Myocyte (in vitro differentiated cells): Measurements from ENCODE around the gene P2RX4. TPM values are rescaled to one million over a fixed set of nuclear protein-coding genes. Genes with fewer than 3 reads are reported as not detected.
"Not testable (repeated sequence)": the region's sequence is repeated elsewhere in the genome, so short reads cannot be mapped to it uniquely, and the experiment has no call there.

Experiments used
- DNase-seq: peaks from one replicate; pipeline ENCODE4 v3.0.0-alpha.2; 2012; ENCODE audit warnings: low read depth
- polyA plus RNA-seq: library from polyadenylated mRNA; unstranded; fragments of >200 nt; gene quantifications from one replicate; pipeline ENCODE4 v1.2.1, GENCODE V29; 2012; ENCODE audit warnings: missing spikeins
- total RNA-seq: library from RNA; depleted of rRNA; stranded (reverse); fragments of >200 nt; gene quantifications from 2 replicates; pipeline ENCODE4 v1.2.3, GENCODE V29; 2014

The P2RX4 gene, protein sequence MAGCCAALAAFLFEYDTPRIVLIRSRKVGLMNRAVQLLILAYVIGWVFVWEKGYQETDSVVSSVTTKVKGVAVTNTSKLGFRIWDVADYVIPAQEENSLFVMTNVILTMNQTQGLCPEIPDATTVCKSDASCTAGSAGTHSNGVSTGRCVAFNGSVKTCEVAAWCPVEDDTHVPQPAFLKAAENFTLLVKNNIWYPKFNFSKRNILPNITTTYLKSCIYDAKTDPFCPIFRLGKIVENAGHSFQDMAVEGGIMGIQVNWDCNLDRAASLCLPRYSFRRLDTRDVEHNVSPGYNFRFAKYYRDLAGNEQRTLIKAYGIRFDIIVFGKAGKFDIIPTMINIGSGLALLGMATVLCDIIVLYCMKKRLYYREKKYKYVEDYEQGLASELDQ
- 6.0 and 6.1 TPM in 2 replicates for total RNA-seq
- polyA plus RNA-seq, result 11.3 TPM

- peak; percentile 73 for DNase-seq
Measured at GRCh38 chr12:121209624-121210572, at the start of gene P2RX4. TSS of gene P2RX4 (plus strand) at chr12:121210129. CDS start at chr12:121210165, 36 bp downstream.

DNA sequence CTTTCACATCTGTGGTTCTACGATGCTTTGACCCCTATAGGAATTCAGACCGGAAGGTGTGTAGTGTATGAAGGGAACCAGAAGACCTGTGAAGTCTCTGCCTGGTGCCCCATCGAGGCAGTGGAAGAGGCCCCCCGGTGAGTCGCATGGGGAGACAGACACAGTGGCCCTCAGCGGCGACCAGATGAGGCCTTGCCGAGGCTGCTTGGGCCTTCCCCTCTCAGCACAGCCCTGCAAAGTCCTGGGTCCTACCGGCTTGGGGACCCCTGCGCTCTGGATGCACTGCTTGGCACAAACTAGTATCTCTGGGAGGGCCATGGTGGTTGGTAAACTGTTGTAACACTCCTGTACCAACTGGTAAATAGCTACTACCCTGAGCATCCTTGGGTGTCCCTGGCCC lies 47.5 kb upstream of the P2RX4 start:
- DNase-seq, result no peak

- no peak for DNase-seq
Measured at GRCh38 chr12:121162985-121163384, 46.9 kb upstream of the P2RX4 start.

DNA sequence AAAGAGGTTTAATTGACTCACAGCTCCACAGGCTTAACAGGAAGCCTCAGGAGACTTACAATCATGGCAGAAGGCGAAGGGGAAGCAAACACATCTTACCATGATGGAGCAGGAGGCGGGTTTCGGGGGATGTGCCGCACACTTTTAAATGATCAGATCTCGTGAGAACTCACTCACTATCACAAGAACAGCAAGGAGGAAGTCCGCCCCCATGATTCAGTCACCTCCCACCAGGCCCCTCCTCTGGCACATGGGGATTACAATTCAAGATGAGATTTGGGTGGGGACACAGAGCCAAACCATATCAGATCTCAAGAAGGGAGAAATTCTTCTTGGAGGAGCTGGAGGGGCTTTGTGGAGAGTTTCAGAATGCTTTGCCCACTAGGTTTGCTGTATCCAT lies 45.1 kb upstream of the P2RX4 start:
- DNase-seq, result not testable (repeated sequence)

DNA sequence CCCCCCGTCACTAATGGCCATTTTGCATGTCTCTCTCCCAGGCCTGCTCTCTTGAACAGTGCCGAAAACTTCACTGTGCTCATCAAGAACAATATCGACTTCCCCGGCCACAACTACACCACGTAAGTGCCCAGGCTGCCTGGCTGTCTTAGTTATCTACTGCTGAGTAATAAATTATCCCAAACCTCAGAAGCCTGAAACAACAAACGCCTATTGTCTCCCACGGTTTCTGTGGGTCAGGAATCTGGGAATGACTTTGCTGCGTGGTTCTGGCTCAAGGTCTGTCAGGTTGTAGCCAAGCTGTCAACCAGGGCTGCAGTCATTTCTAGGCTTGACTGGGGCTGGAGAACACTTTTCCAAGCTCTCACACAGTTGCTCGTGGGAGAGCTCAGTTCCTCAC lies 44.6 kb upstream of the P2RX4 start:
- DNase-seq, result peak; percentile 59

DNA sequence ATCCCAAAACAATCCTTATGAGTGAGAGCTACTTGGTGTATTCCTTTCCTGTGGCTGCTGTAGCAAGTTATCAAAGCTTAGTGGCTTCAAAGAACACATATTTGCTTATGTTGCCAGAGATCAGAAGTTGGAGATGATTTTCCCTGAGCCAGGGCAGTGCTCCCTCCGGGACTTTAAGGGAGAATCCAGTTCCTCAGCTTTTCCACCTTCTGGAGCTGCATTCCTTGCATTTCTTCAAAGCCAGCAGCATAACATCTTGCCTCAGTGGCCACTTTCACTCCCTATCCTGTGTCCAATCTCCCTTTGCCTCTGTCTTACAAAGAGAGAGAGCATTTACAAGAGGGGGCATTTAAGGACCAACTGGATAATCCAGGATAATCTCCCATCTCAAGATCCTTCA lies 43.6 kb upstream of the P2RX4 start:
- DNase-seq, result no peak

- DNase-seq, result no peak
Measured at GRCh38 chr12:121167232-121167820, 42.6 kb upstream of the P2RX4 start.

DNA sequence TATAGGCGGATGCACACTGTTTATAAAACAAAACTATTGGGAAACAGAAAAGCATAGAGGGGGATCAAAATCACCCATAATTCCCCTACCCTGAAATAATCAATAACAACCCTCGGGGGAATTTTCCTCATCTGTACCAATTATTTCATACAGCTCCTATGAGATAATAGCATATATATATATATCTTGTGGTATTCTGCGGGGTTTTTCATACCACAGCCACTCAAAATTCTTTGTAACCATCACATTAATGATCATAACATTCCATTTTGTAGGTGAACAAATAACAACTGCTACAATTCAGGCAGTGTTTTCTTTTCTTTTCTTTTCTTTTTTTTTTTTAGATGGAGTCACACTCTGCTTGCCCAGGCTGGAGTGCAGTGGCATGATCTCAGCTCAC lies 42.0 kb upstream of the P2RX4 start:
- no peak for DNase-seq

DNA sequence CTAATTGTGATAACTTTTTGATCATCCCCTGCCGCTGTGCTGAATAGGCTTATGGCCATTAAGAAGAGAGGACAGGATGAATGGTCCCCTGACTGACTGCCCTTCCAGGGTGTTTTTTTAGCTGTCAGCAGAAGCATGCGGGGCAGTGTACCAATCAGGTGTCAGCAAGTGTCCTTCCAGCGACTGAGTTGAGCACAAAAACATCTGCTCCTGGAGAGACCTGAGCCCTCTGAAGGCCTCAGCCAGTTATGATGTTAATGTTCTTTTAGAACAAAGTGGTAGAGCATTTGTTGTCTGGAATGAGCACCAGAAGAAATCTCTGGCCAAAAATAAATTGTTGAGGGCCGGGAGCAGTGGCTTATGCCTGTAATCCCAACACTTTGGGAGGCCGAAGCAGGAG lies 39.8 kb upstream of the P2RX4 start:
- no peak for DNase-seq

DNA sequence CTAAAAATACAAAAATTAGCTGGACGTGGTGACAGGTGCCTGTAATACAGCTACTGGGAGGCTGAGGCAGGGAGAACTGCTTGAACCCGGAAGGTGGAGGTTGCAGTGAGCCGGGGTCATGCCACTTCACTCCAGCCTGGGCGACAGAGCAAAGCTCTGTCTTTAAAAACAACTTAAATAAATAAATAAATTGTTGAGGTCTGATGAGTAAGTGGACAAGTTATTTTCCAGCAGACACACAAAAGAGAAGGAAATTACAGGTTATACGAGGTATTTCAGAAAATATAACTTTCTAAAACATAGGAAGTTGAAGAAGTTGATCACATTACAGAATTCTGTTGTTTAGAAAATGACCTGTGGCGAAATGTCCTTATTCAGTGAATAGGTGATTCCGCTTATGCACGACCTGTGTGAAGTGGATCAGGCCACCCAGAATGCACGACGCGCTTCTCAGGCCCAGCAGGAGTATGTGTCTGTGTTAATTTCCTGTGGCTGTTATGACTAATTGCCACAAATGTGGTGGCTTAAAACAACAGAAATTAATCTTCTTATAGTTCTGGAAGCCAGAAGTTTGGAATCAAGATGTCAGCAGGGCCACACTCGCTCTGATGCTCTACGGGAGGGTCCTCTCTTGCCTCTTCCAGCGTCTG lies 39.2 kb upstream of the P2RX4 start:
- no peak for DNase-seq

GRCh38 chr12:121172145-121172544 lies 37.8 kb upstream of the P2RX4 start:
- DNase-seq, result no peak

DNA sequence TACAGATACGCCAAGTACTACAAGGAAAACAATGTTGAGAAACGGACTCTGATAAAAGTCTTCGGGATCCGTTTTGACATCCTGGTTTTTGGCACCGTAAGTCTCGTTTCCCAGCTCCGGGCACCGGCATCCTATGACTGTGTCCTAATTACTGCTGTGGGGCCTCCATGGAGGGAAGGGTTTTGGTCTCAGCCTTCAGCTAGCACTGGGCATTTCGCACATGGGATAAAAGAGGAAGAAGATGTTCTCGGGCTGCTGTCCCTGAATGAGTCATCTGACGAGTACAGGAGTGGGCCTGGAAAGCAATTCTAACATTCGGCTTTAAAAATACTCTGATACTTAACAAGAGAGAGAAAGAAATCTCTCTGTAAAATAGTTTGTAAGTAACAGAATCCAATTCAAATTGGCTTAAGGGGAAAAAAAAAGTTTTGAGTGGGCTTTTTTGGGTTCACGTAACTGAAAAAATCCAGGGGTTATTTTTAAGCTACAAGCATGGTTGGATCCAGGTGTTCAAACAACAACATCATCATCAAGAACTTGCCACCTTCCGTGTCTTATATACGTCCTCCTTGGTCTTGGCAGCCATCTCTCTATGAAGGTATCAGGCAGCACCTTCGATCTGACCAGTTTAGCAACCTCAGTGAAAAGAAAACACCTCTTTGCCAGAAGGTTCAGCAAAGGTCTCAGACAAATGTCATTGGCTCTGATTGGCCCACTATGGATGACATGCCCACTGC lies 34.4 kb upstream of the P2RX4 start:
- no peak for DNase-seq

DNA sequence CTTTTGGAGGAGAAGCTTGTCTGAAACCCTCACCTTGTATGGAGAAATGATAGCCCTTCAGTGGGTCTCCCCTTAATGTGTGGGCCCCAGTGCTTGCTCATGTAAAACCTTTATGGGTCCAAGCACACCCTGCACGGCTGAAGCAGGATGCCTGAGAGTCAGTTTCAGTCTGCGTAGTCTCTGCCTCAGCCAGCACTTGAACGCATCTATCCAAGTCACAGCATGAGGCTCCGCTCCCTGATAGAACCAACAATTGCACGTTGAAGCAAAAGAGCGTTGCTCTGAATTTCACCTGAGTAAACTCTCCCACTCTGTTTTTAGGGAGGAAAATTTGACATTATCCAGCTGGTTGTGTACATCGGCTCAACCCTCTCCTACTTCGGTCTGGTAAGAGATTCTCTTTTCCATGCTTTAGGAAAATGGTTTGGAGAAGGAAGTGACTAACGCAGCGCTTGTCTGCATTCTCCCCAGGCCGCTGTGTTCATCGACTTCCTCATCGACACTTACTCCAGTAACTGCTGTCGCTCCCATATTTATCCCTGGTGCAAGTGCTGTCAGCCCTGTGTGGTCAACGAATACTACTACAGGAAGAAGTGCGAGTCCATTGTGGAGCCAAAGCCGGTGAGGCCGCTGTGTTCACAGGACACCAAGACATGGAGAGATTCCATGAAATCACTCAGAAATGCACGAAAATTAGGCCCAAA lies 33.0 kb upstream of the P2RX4 start:
- DNase-seq, result no peak

DNA sequence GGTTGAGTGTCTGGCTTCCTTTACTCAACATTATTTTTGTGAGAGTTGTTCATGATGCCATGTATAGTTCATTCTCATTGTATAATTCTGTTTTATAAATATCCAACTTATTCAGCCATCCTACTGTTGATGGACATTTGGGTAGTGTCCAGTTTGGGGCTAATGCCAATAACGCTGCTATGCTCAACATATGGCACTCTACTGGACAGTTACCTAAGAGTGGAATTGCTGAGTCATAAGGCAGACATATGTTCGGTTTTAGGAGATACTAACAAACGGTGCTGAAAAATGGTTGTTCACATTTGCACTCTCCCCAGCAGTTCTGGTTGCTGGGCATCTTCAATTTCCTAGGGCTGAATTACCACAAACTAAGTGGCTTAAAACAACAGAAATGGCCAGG lies 28.7 kb upstream of the P2RX4 start:
- DNase-seq, result no peak

- DNase-seq, result no peak
Measured at GRCh38 chr12:121182222-121182893, 27.6 kb upstream of the P2RX4 start.

- DNase-seq, result no peak
Measured at GRCh38 chr12:121184425-121184824, 25.5 kb upstream of the P2RX4 start.

GRCh38 chr12:121184984-121185889 lies 24.7 kb upstream of the P2RX4 start:
- DNase-seq, result no peak

GRCh38 chr12:121186826-121187225 lies 23.1 kb upstream of the P2RX4 start:
- no peak for DNase-seq
